ENCODE results near the gene NECTIN1.
A peak's percentile ranks its signal among the peaks of the same experiment; 100 is the strongest.

NECTIN1 gene

GRCh38 chr11:119676461-119677020, 52.5 kb downstream of the NECTIN1 start:
- no peak overlapping the region for H3K4me3 ChIP-seq (ENCODE audit: control insufficient read depth, low read depth, low read length)
- DNase-seq (ENCODE audit: low read depth) = no peak
- no peak for TF ChIP-seq CTCF (IDR thresholded peaks at IDR 0.05; ENCODE audit: control insufficient read depth, insufficient read depth, low read depth, low read length, missing control alignments)

GRCh38 chr11:119673759-119674336, 55.2 kb downstream of the NECTIN1 start:
- TF ChIP-seq CTCF (IDR thresholded peaks at IDR 0.05; ENCODE audit: control insufficient read depth, insufficient read depth, low read depth, low read length, missing control alignments) = no peak
- H3K4me3 ChIP-seq (ENCODE audit: control insufficient read depth, low read depth, low read length) = no peak overlapping the region
- no peak for DNase-seq (ENCODE audit: low read depth)

GRCh38 chr11:119673052-119673758, 55.8 kb downstream of the NECTIN1 start:
- no peak overlapping the region for H3K4me3 ChIP-seq (ENCODE audit: control insufficient read depth, low read depth, low read length)
- no peak for TF ChIP-seq CTCF (IDR thresholded peaks at IDR 0.05; ENCODE audit: control insufficient read depth, insufficient read depth, low read depth, low read length, missing control alignments)
- DNase-seq (ENCODE audit: low read depth) = no peak

- DNase-seq (ENCODE audit: low read depth) = no peak
- H3K4me3 ChIP-seq (ENCODE audit: control insufficient read depth, low read depth, low read length) = no peak overlapping the region
- no peak for TF ChIP-seq CTCF (IDR thresholded peaks at IDR 0.05; ENCODE audit: control insufficient read depth, insufficient read depth, low read depth, low read length, missing control alignments)
These were observed 56.4 kb downstream of the NECTIN1 start for GRCh38 chr11:119672597-119672996.

- H3K4me3 ChIP-seq (ENCODE audit: control insufficient read depth, low read depth, low read length) = no peak overlapping the region
- no peak for TF ChIP-seq CTCF (IDR thresholded peaks at IDR 0.05; ENCODE audit: control insufficient read depth, insufficient read depth, low read depth, low read length, missing control alignments)
- DNase-seq (ENCODE audit: low read depth) = no peak
These were observed 57.4 kb downstream of the NECTIN1 start for GRCh38 chr11:119671561-119672015.

GRCh38 chr11:119671051-119671450, 57.9 kb downstream of the NECTIN1 start:
- H3K4me3 ChIP-seq (ENCODE audit: control insufficient read depth, low read depth, low read length) = no peak overlapping the region
- no peak for TF ChIP-seq CTCF (IDR thresholded peaks at IDR 0.05; ENCODE audit: control insufficient read depth, insufficient read depth, low read depth, low read length, missing control alignments)
- peak; percentile 11 for DNase-seq (ENCODE audit: low read depth)

Measured in AG09309 (cell line).